Breast epithelium (tissue), 4 donors: ENCODE data around the gene APLN. TPM values are rescaled to one million over a fixed set of nuclear protein-coding genes. Genes with fewer than 3 reads are reported as not detected.

Source experiments
- DNase-seq, 2 donors: peaks; one replicate each; pipeline ENCODE4 v3.0.0-alpha.2; 2019; ENCODE audit warnings: low spot score in 2 of 2
- H3K27ac ChIP-seq, 2 donors: fragments of 200-600 bp; sonication (generic) in 1 of 2; one replicate each; pipeline ENCODE4 v1.5.1; 2016 to 2019; ENCODE audit warnings: mild to moderate bottlenecking in 1 of 2
- H3K27me3 ChIP-seq, 2 donors: fragments of 200-600 bp; sonication (generic) in 1 of 2; one replicate each; pipeline versions ENCODE4 v1.5.1 to v1.6.0; 2017 to 2019; ENCODE audit warnings: control low read depth in 1 of 2, mild to moderate bottlenecking in 1 of 2
- H3K36me3 ChIP-seq: fragments of 200-600 bp; one replicate; pipeline ENCODE4 v1.5.1; 2019
- H3K4me1 ChIP-seq, 2 donors: fragments of 200-600 bp; sonication (generic); one replicate each; pipeline ENCODE4 v1.5.1; 2016 to 2019; ENCODE audit warnings: control low read depth in 1 of 2
- H3K4me3 ChIP-seq, 3 donors: fragments of 200-600 bp; sonication (generic); 1 replicate in 2 of 3; 2 replicates in 1 of 3; pipeline ENCODE4 v1.5.1; 2016 to 2019; ENCODE audit warnings: mild to moderate bottlenecking in 3 of 3, moderate library complexity in 2 of 3
- H3K9me3 ChIP-seq, 2 donors: fragments of 200-600 bp; sonication (generic) in 1 of 2; one replicate each; pipeline ENCODE4 v1.5.1; 2016 to 2019; ENCODE audit warnings: control low read depth in 1 of 2
- POLR2A ChIP-seq: fragments of 450-650 bp; IDR thresholded peaks from one replicate; pipeline ENCODE4 v1.6.1; 2016; ENCODE audit warnings: antibody characterized with exemption, mild to moderate bottlenecking, moderate library complexity
- POLR2AphosphoS5 ChIP-seq, 3 donors: sonication (generic); formaldehyde crosslinking; IDR thresholded peaks; one replicate each; pipeline ENCODE4 v1.6.1; 2017; ENCODE audit warnings: antibody characterized with exemption in 3 of 3
- intact Hi-C: fragments of 100-400 bp; cut with DNase I; formaldehyde crosslinking; loops from one replicate; pipeline ENCODE4 v1.15.1; 2023; ENCODE audit warnings: low total_unique reads
- total RNA-seq, 3 donors: library from RNA; depleted of rRNA; stranded (reverse); fragments of >200 nt; gene quantifications; one replicate each; pipeline ENCODE4 v1.1.0, GENCODE V29; 2016
- TF ChIP-seq, protein P1 (sequence below), 3 donors: fragments of 450-650 bp; IDR thresholded peaks; one replicate each; pipeline ENCODE4 v1.5.1; 2016 to 2017; ENCODE audit warnings: antibody characterized with exemption in 3 of 3, mild to moderate bottlenecking in 3 of 3, moderate library complexity in 3 of 3

Gene APLN
- total RNA-seq, 3 donors from 2014 or later, result 0.16 to 5.9 (median 4.5) TPM

DNA sequence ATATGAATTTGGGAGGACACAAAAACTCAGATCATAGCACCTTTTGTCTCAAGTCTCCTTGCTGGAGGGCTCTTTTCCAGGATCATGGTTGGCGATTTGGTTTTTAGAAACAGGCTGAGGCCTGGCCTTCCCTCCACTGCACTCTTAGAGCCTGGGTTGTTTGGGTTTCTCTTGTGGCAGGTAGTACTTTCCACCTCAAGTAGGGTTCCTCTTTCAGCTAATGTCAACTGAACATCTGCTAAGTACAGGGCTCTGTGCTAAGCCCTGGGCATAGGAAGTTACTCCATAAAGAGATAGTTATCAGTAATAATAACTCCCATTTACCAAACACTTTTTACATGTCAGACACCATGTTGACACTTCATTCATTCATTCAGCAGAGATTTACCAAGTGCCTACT lies 28.2 kb upstream of the APLN start:
- H3K4me1 ChIP-seq, result no peaks in the 10 kb centered on the region
- DNase-seq, result no peak
- TF ChIP-seq, protein P1, sequence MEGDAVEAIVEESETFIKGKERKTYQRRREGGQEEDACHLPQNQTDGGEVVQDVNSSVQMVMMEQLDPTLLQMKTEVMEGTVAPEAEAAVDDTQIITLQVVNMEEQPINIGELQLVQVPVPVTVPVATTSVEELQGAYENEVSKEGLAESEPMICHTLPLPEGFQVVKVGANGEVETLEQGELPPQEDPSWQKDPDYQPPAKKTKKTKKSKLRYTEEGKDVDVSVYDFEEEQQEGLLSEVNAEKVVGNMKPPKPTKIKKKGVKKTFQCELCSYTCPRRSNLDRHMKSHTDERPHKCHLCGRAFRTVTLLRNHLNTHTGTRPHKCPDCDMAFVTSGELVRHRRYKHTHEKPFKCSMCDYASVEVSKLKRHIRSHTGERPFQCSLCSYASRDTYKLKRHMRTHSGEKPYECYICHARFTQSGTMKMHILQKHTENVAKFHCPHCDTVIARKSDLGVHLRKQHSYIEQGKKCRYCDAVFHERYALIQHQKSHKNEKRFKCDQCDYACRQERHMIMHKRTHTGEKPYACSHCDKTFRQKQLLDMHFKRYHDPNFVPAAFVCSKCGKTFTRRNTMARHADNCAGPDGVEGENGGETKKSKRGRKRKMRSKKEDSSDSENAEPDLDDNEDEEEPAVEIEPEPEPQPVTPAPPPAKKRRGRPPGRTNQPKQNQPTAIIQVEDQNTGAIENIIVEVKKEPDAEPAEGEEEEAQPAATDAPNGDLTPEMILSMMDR (IDR thresholded peaks at IDR 0.05), result no peak
- no peak for TF ChIP-seq POLR2AphosphoS5 (IDR thresholded peaks at IDR 0.05)
- TF ChIP-seq POLR2A, result no peak
- H3K27ac ChIP-seq, result no peak overlapping the region
- H3K27me3 ChIP-seq, result peaks cover 0 to 18% of the 10 kb centered on the region in 2 donors
- no peaks in the 10 kb centered on the region for H3K9me3 ChIP-seq
- no peak overlapping the region for H3K4me3 ChIP-seq
- intact Hi-C loops, result no loop called here
- H3K36me3 ChIP-seq, result no peaks in the 10 kb centered on the region

DNA sequence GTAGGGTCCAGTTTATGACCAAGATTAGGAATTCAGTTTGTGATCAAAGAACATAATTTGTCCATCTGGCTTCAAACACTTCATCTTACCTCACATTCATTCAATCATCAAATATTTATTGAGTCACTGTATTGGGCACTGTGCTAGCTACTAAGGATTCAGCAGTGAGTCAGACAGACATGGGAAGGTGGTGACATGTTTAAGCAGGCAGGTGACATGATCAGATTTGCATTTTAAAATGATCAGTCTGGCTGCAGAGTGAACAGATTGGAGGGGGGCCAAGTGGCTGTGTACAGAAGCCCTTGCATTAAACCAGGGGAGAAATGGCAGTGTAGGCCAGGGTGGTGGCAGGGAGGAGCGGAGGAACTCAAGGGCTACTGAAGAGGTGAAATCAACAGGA lies 25.1 kb upstream of the APLN start:
- Histone ChIP-seq H3K4me3 (no peak overlapping the region), H3K36me3 (no peaks in the 10 kb centered on the region), H3K27me3 (peaks cover 0 to 16% of the 10 kb centered on the region in 2 donors), H3K27ac (no peak overlapping the region), H3K4me1 (no peaks in the 10 kb centered on the region), H3K9me3 (no peaks in the 10 kb centered on the region)
- no peak for DNase-seq
- no peak for TF ChIP-seq POLR2AphosphoS5 (IDR thresholded peaks at IDR 0.05)
- intact Hi-C loops, result no loop called here

DNA sequence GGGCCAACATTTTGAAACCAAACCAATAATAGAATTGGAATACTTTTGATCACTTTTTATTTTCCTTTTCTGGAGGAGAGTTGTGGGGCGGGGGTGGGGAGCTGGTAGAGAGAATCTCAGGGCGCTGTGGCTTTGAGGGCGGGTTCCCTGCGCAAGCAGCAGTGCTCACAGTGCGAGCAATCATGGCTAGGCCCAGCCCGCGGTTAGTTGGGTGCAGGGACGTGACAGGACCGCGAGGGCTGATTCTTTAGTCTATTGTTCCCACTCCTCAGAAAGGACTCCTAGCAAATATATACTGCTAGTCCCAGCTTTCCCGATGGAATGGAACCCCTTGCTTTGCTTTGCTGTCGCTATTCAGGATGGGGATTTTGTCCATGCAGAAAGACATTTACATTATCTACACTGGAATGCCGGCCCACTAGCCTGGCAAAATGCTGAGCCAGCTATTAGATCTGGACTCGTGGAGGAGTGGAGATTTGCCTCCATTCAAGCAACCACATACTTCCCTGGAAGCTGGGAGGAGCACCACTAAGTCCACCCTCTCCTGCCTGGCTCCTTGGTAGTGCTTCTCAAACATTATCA lies 23.9 kb upstream of the APLN start:
- DNase-seq, result no peak
- H3K27me3 ChIP-seq, result peaks cover 0 to 12% of the 10 kb centered on the region in 2 donors
- TF ChIP-seq POLR2AphosphoS5 (IDR thresholded peaks at IDR 0.05) (no peak), POLR2A (no peak)
- TF ChIP-seq, protein P1 (IDR thresholded peaks at IDR 0.05), result no peak
- no peaks in the 10 kb centered on the region for H3K4me1 ChIP-seq
- no peaks in the 10 kb centered on the region for H3K36me3 ChIP-seq
- H3K9me3 ChIP-seq, result no peaks in the 10 kb centered on the region
- peak overlapping the region; percentile 31 to 62 (median 47) for H3K4me3 ChIP-seq
- H3K27ac ChIP-seq, result peak overlapping the region; percentile 84
- intact Hi-C loops, result no loop called here

DNA sequence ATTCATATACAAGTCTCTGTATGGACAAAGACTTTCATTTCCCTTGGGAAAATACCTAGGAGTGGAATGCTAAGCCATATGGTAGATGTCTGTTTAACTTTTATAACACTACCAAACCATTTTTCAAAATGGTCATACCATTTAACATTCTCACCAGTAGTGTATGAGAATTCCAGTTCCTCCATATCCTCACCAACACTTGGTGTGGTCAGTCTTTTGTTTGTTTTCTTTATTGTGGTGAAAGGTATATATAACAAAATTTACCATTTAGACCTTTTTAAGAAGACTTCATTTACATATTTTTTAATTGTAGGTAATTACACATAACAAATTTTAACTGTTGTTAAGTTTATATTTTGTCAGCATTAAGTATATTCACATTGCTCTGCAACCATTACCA lies 12.7 kb upstream of the APLN start:
- Histone ChIP-seq H3K36me3 (no peaks in the 10 kb centered on the region), H3K4me1 (no peaks in the 10 kb centered on the region), H3K9me3 (peaks cover 0 to 11% of the 10 kb centered on the region in 2 donors), H3K27ac (no peak overlapping the region), H3K27me3 (peaks cover 0 to 24% of the 10 kb centered on the region in 2 donors), H3K4me3 (no peak overlapping the region)
- TF ChIP-seq, protein P1 (IDR thresholded peaks at IDR 0.05), result no peak
- TF ChIP-seq POLR2AphosphoS5 (IDR thresholded peaks at IDR 0.05), result no peak
- no peak for TF ChIP-seq POLR2A
- DNase-seq, result no peak
- intact Hi-C loops, result no loop called here

DNA sequence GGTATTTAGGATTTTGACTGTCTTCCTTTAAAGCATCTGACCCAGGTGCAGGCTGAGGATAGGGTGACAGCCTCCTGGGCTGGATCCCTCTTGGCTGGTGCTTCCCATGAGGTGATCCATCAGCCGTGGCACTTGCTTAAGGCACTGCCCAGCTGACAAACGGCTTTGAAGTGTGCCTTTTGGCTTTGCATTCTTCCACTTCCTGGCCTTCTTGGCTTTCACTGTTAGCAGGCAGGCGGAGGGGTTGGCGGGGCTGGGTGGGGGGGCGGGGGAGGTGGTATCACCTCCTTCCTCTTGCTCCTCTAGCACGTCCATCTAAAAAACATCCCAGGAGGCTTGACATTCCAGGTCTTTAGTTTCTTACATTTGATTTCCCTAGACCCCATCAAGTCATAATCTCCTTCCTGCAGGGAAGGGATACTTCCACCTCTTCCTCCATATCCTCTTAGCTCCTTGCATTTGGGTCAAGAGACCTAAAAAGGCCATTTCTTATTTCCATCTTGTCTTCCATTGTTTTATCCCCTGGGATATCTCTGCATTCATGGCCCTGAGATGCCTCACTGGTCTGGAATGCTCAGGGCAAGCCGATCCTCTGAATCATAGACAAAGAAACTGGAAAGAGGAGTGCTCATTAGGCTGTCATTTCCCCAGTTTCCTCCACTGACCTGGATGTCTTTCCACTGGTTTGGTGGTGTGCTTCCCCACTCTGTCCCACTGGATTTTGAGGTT lies 11.3 kb upstream of the APLN start:
- no peak overlapping the region for H3K4me3 ChIP-seq
- intact Hi-C loops, result no loop called here
- peaks cover 0 to 24% of the 10 kb centered on the region in 2 donors for H3K27me3 ChIP-seq
- peaks cover 0 to 8% of the 10 kb centered on the region in 2 donors for H3K9me3 ChIP-seq
- no peak for TF ChIP-seq POLR2AphosphoS5 (IDR thresholded peaks at IDR 0.05)
- TF ChIP-seq POLR2A, result no peak
- TF ChIP-seq, protein P1 (IDR thresholded peaks at IDR 0.05), result no peak
- no peak overlapping the region for H3K27ac ChIP-seq
- no peaks in the 10 kb centered on the region for H3K36me3 ChIP-seq
- no peaks in the 10 kb centered on the region for H3K4me1 ChIP-seq
- DNase-seq, result no peak
